ELF-1 (cell line): Measurements from ENCODE around the gene MAN1A1.
A peak's percentile ranks its signal among the peaks of the same experiment; 100 is the strongest.

ENCODE experiments used
- DNase-seq: peaks from one replicate; pipeline ENCODE4 v3.0.0-alpha.2; 2016; ENCODE audit warnings: low read depth, low spot score

The MAN1A1 gene

GRCh38 chr6:119326291-119327005, 23.1 kb downstream of the MAN1A1 start:
- DNase-seq = no peak

- no peak for DNase-seq
Observed at GRCh38 chr6:119325559-119326265, 23.8 kb downstream of the MAN1A1 start.

- no peak for DNase-seq
Observed at GRCh38 chr6:119324718-119325117, 24.8 kb downstream of the MAN1A1 start.

GRCh38 chr6:119323931-119324330, 25.6 kb downstream of the MAN1A1 start:
- no peak for DNase-seq

GRCh38 chr6:119323478-119323877, 26.1 kb downstream of the MAN1A1 start:
- DNase-seq = no peak

GRCh38 chr6:119322715-119323350, 26.7 kb downstream of the MAN1A1 start:
- no peak for DNase-seq

- no peak for DNase-seq
Observed at GRCh38 chr6:119322034-119322433, 27.5 kb downstream of the MAN1A1 start.

- no peak for DNase-seq
Observed at GRCh38 chr6:119319694-119320093, 29.9 kb downstream of the MAN1A1 start.

GRCh38 chr6:119318730-119319129, 30.8 kb downstream of the MAN1A1 start:
- no peak for DNase-seq

GRCh38 chr6:119318176-119318575, 31.4 kb downstream of the MAN1A1 start:
- DNase-seq = no peak

- DNase-seq = no peak
Observed at GRCh38 chr6:119317007-119317406, 32.6 kb downstream of the MAN1A1 start.

GRCh38 chr6:119314885-119315272, 34.7 kb downstream of the MAN1A1 start:
- DNase-seq = no peak

- no peak for DNase-seq
Observed at GRCh38 chr6:119313937-119314884, 35.4 kb downstream of the MAN1A1 start.

GRCh38 chr6:119312875-119313338, 36.7 kb downstream of the MAN1A1 start:
- peak; percentile 13 for DNase-seq

GRCh38 chr6:119312441-119312840, 37.1 kb downstream of the MAN1A1 start:
- no peak for DNase-seq

GRCh38 chr6:119311514-119312142, 37.9 kb downstream of the MAN1A1 start:
- DNase-seq = no peak

GRCh38 chr6:119310486-119311036, 39.0 kb downstream of the MAN1A1 start:
- DNase-seq = no peak

GRCh38 chr6:119308991-119309657, 40.4 kb downstream of the MAN1A1 start:
- no peak for DNase-seq

GRCh38 chr6:119308048-119308570, 41.5 kb downstream of the MAN1A1 start:
- no peak for DNase-seq

- DNase-seq = no peak
Observed at GRCh38 chr6:119307056-119307455, 42.5 kb downstream of the MAN1A1 start.
